Esophagus (tissue), 2 donors: ENCODE data around the gene LRP1B. TPM values are rescaled to one million over a fixed set of nuclear protein-coding genes. Genes with fewer than 3 reads are reported as not detected.
"Not testable (repeated sequence)": the region's sequence is repeated elsewhere in the genome, so short reads cannot be mapped to it uniquely, and the experiment has no call there.

ENCODE experiments used
- H3K27ac ChIP-seq, 2 donors: one replicate each; pipeline ENCODE4 v1.5.1; 2013; ENCODE audit warnings: low read depth in 2 of 2, mild to moderate bottlenecking in 2 of 2, inconsistent platforms in 1 of 2, low read length in 1 of 2, moderate library complexity in 1 of 2
- H3K27me3 ChIP-seq, 2 donors: one replicate each; pipeline ENCODE4 v1.6.1; 2013; ENCODE audit warnings: low read length in 2 of 2, control low read depth in 1 of 2, mild to moderate bottlenecking in 1 of 2; ENCODE audit not compliant: insufficient read depth in 2 of 2, control insufficient read depth in 1 of 2
- H3K36me3 ChIP-seq, 2 donors: one replicate each; pipeline ENCODE4 v1.6.1; 2013; ENCODE audit warnings: low read length in 1 of 2; ENCODE audit not compliant: control insufficient read depth in 2 of 2, insufficient read depth in 2 of 2
- H3K4me1 ChIP-seq, 2 donors: one replicate each; pipeline ENCODE4 v1.6.1; 2013; ENCODE audit warnings: low read length in 1 of 2; ENCODE audit not compliant: control insufficient read depth in 2 of 2, insufficient read depth in 2 of 2
- H3K4me3 ChIP-seq, 2 donors: one replicate each; pipeline ENCODE4 v1.5.1; 2013; ENCODE audit warnings: low read length in 2 of 2, mild to moderate bottlenecking in 2 of 2, low read depth in 1 of 2, moderate library complexity in 1 of 2
- H3K9me3 ChIP-seq, 2 donors: one replicate each; pipeline ENCODE4 v1.6.1; 2013; ENCODE audit warnings: mild to moderate bottlenecking in 2 of 2, low read depth in 1 of 2, low read length in 1 of 2, moderate library complexity in 1 of 2; ENCODE audit not compliant: control insufficient read depth in 2 of 2, insufficient read depth in 1 of 2
- WGBS, 2 donors: extraction: QIAGEN DNeasy Blood & Tissue Kit; methylation state at CpG; one replicate each; pipeline ENCODE4 v1.1.7; 2013; 5-methylcytosine and 5-hydroxymethylcytosine counted together
- polyA plus RNA-seq, 2 donors: library from polyadenylated mRNA; stranded (reverse); fragments of 200-250 nt; gene quantifications; one replicate each; pipeline ENCODE4 v1.2.3, GENCODE V29; 2013
- donor health status: healthy with polysubstance abuse.
- donor health status: Bipolar disorder and iron deficiency.

LRP1B gene
- polyA plus RNA-seq, 2 donors = 0.02 to 0.10 TPM

DNA sequence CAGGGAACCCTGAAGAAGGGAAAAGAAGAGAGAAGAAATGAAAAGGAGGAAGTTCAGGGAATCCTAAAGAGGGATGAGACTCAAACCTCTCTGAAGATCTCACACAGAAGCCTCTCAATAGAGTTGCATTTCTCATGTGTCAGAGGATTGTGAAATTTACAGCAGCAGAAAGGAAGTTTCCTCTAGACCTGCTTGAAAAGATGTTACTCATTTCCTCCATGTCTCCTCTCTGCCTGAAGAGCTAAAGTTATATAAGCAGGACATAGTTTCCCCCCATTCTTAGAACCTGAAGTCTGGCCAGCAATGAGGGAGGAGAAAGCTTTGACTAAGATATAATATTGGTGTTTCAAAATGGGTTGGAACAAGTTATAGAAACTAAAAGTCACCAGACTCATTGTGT lies 1155.6 kb downstream of the LRP1B start:
- H3K27me3 ChIP-seq = no peaks in the 10 kb centered on the region
- H3K27ac ChIP-seq = no peak overlapping the region
- no peaks in the 10 kb centered on the region for H3K4me1 ChIP-seq

GRCh38 chr2:140972724-140973123 lies 1158.1 kb downstream of the LRP1B start:
- no peaks in the 10 kb centered on the region for H3K36me3 ChIP-seq
- H3K4me3 ChIP-seq = no peak overlapping the region
- no peaks in the 10 kb centered on the region for H3K4me1 ChIP-seq
- WGBS, 2 donors = 75 to 78% methylated on average over 1 of the region's 1 CpG
- no peaks in the 10 kb centered on the region for H3K9me3 ChIP-seq
- H3K27me3 ChIP-seq = no peaks in the 10 kb centered on the region
- H3K27ac ChIP-seq = no peak overlapping the region

More for the DNA sequence above, 1155.6 kb downstream of the LRP1B start:
- Histone ChIP-seq H3K36me3 (no peaks in the 10 kb centered on the region), H3K4me3 (no peak overlapping the region), H3K9me3 (no peaks in the 10 kb centered on the region)

- H3K36me3 ChIP-seq, H3K9me3 ChIP-seq, H3K27ac ChIP-seq, H3K4me1 ChIP-seq, H3K27me3 ChIP-seq, H3K4me3 ChIP-seq: not testable (repeated sequence)
- 68 to 71% methylated on average over 11 of the region's 11 CpGs for WGBS, 2 donors
Measured at GRCh38 chr2:140964324-140964723, 1166.5 kb downstream of the LRP1B start.

DNA sequence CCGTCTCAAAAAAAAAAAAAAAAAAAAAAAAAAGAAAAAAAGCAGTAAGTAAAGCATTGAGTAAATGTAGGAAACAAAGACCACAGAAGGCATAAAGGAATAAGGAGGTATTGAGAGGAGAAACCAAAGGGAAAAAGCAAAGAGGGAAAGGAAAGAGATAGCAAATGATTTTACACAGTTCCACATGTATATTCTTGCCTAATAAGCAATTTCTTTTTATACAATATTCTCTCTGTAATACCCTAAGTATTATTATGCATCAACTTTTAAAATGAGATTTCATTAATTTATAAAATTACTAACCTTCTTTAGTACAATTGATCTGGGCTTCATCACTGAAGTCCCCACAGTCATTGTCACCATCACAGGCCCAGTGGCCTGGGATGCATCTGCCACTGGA lies 1180.9 kb downstream of the LRP1B start:
- H3K9me3 ChIP-seq = peaks cover 0 to 3% of the 10 kb centered on the region in 2 donors
- 80% methylated on average over 1 of the region's 1 CpG; no CpG with 5 or more reads in 1 of the 2 donors for WGBS, 2 donors
- no peaks in the 10 kb centered on the region for H3K27me3 ChIP-seq
- no peaks in the 10 kb centered on the region for H3K4me1 ChIP-seq
- H3K4me3 ChIP-seq = no peak overlapping the region
- H3K36me3 ChIP-seq = no peaks in the 10 kb centered on the region
- H3K27ac ChIP-seq = no peak overlapping the region

GRCh38 chr2:140947236-140947635 lies 1183.6 kb downstream of the LRP1B start:
- Histone ChIP-seq H3K27ac (no peak overlapping the region), H3K36me3 (no peaks in the 10 kb centered on the region), H3K4me1 (no peaks in the 10 kb centered on the region), H3K4me3 (no peak overlapping the region), H3K27me3 (no peaks in the 10 kb centered on the region), H3K9me3 (peaks cover 0 to 3% of the 10 kb centered on the region in 2 donors)
- 65 to 69% methylated on average over 4 of the region's 4 CpGs for WGBS, 2 donors

DNA sequence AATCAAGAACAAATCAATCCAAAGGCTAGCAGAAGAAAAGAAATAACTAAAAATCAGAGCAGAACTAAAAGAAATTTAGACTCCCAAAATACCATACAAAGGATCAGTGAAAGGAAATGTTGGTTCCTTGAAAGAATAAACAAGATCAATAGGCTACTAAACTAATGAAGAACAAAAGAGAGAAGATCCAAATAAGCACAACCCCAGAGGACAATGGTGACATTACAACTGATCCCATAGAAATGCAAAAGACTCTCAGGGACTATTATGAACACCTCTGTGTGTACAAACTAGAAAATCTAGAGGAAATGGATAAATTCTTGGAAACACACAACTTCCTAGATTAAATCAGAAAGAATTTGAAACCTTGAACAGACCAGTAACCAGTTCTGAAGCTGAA lies 1186.9 kb downstream of the LRP1B start:
- no peaks in the 10 kb centered on the region for H3K4me1 ChIP-seq
- H3K36me3 ChIP-seq = no peaks in the 10 kb centered on the region
- no peak overlapping the region for H3K27ac ChIP-seq
- peaks cover 0 to 3% of the 10 kb centered on the region in 2 donors for H3K9me3 ChIP-seq
- no peak overlapping the region for H3K4me3 ChIP-seq
- no peaks in the 10 kb centered on the region for H3K27me3 ChIP-seq

DNA sequence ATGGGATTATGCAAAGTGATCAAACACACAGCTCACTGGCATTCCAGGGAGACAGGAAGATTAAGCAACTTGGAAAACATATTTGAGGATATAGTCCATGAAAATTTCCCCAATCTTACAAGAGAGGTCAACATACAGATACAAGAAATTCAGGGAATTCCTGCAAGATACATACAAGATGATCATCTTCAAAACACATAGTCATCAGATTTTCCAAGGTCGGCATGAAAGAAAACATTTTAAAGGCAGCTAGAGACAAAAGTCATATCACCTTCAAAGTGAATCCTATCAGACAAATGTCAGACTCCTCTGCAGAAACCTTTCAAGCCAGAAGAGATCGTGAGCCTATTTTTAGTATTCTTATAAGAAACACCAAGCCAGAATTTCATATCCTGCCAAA lies 1188.5 kb downstream of the LRP1B start:
- peaks cover 0 to 3% of the 10 kb centered on the region in 2 donors for H3K9me3 ChIP-seq
- no peaks in the 10 kb centered on the region for H3K4me1 ChIP-seq
- no peak overlapping the region for H3K27ac ChIP-seq
- H3K27me3 ChIP-seq = no peaks in the 10 kb centered on the region
- H3K36me3 ChIP-seq = no peaks in the 10 kb centered on the region
- no peak overlapping the region for H3K4me3 ChIP-seq
- 79 to 86% methylated on average over 2 of the region's 2 CpGs for WGBS, 2 donors

DNA sequence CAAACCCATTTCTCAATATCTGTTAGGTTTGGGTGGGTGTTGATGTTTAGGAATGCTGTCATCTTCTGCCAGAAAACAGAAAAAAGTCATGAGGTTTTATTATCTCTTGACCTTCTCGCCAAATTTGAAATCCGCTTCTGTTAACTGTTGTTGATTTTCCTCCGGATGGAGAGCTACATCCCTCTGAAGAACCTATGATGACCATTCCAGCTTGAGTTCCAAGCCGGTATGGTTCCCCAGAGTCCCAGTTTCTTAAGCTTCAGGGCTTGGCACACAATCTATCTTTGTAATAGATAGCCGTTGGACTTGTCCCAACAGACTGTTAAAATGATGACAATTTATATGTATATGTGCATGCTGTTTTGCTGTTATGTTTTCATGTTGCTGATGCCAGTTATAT lies 1201.0 kb downstream of the LRP1B start:
- H3K4me3 ChIP-seq = no peak overlapping the region
- no peak overlapping the region for H3K27ac ChIP-seq
- 61 to 68% methylated on average over 5 of the region's 5 CpGs for WGBS, 2 donors
- no peaks in the 10 kb centered on the region for H3K36me3 ChIP-seq
- no peaks in the 10 kb centered on the region for H3K4me1 ChIP-seq
- peaks cover 2 to 3% of the 10 kb centered on the region in 2 donors for H3K9me3 ChIP-seq
- H3K27me3 ChIP-seq = no peaks in the 10 kb centered on the region

- Histone ChIP-seq H3K36me3 (no peaks in the 10 kb centered on the region), H3K4me1 (no peaks in the 10 kb centered on the region), H3K27me3 (no peaks in the 10 kb centered on the region), H3K9me3 (no peaks in the 10 kb centered on the region), H3K4me3 (no peak overlapping the region), H3K27ac (no peak overlapping the region)
- WGBS, 2 donors = 80% methylated on average over 3 of the region's 3 CpGs
Measured at GRCh38 chr2:140918426-140918825, 1212.4 kb downstream of the LRP1B start.

- no peak overlapping the region for H3K27ac ChIP-seq
- H3K4me3 ChIP-seq = no peak overlapping the region
- no peaks in the 10 kb centered on the region for H3K9me3 ChIP-seq
Measured at GRCh38 chr2:140916410-140916809, 1214.4 kb downstream of the LRP1B start.

More at GRCh38 chr2:140916410-140916809, 1214.4 kb downstream of the LRP1B start:
- no peaks in the 10 kb centered on the region for H3K27me3 ChIP-seq
- no peaks in the 10 kb centered on the region for H3K36me3 ChIP-seq
- no peaks in the 10 kb centered on the region for H3K4me1 ChIP-seq
